Type B pancreatic cell (in vitro differentiated cells): ENCODE measurements around the gene RCBTB1. TPM values are rescaled to one million over a fixed set of nuclear protein-coding genes. Genes with fewer than 3 reads are reported as not detected.
A peak's percentile ranks its signal among the peaks of the same experiment; 100 is the strongest.
"Not testable (repeated sequence)": the region's sequence is repeated elsewhere in the genome, so short reads cannot be mapped to it uniquely, and the experiment has no call there.

Source experiments
- DNase-seq: peaks from one replicate; pipeline ENCODE4 v3.0.0; 2021; ENCODE audit warnings: mixed read lengths; ENCODE audit not compliant: unreplicated experiment; ENCODE audit errors: extremely low spot score
- H3K27ac Mint-ChIP-seq: 2 replicates; pipeline ENCODE4 v1.8.0; 2021; ENCODE audit warnings: mild to moderate bottlenecking, mixed read lengths
- H3K27me3 Mint-ChIP-seq: 2 replicates; pipeline ENCODE4 v1.8.0; 2021; ENCODE audit warnings: mixed read lengths
- H3K36me3 Mint-ChIP-seq: 2 replicates; pipeline ENCODE4 v1.8.0; 2021; ENCODE audit warnings: mixed read lengths
- H3K4me1 Mint-ChIP-seq: one replicate; pipeline ENCODE4 v1.8.0; 2021; ENCODE audit warnings: mixed read lengths; ENCODE audit not compliant: unreplicated experiment
- H3K4me3 Mint-ChIP-seq: 2 replicates; pipeline ENCODE4 v1.8.0; 2021; ENCODE audit warnings: mild to moderate bottlenecking, mixed read lengths
- H3K9me3 Mint-ChIP-seq: 2 replicates; pipeline ENCODE4 v1.8.0; 2021; ENCODE audit warnings: mixed read lengths
- CTCF ChIP-seq: fragments of 200-600 bp; sonication (generic); conservative IDR thresholded peaks from 2 replicates; pipeline ENCODE4 v1.5.0; 2021; ENCODE audit warnings: antibody characterized with exemption, mild to moderate bottlenecking
- total RNA-seq: library from RNA; stranded (reverse); gene quantifications from 2 replicates; pipeline ENCODE4 v1.2.1, GENCODE V29; 2021; ENCODE audit warnings: low replicate concordance

Gene RCBTB1
- total RNA-seq, 1 donor from 2014 or later: 30.7 TPM

DNA sequence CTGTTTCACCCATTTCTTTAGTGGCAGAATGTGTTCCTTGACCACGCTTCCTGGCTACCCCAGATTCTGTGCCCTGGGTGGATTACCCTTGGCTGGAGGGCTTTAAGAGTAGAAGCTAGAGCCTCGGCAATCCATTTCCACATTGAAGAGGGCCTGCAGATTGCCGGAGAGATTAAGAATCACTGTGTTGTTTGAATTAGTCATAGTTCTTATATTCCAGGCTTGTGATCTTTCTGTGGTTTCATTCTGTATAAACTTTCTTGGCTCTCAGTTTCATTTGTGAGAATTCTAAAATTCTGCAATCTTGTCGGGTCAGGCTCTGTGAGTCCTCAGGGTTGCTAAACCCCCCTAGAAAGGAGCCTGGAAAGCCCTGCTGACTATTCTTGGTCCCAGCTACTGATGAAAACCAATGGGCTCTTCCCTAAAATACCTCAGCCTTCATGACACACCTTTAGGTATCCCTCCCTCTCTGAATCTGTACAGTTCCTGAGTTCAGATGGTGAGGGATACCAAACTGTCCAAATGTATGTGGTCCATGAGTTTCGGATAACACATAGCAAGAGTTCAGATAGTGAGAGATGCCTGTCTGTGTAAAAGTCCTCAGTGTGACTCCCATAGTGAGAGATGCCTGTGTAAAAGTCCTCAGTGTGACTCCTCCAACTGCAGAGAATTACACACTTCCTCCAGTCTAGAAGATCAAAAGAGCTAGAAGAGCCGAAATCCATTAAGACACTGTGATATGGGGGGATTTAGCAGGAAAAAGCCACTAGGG lies 85.3 kb downstream of the RCBTB1 start:
- Mint-ChIP-seq H3K27ac (no peak overlapping the region), H3K9me3 (no peaks in the 10 kb centered on the region), H3K4me1 (no peaks in the 10 kb centered on the region), H3K36me3 (no peaks in the 10 kb centered on the region), H3K4me3 (no peak overlapping the region), H3K27me3 (no peaks in the 10 kb centered on the region)
- DNase-seq: no peak
- TF ChIP-seq CTCF: no peak

GRCh38 chr13:49498206-49498605 lies 87.2 kb downstream of the RCBTB1 start:
- DNase-seq: no peak
- Mint-ChIP-seq H3K4me3 (no peak overlapping the region), H3K9me3 (no peaks in the 10 kb centered on the region), H3K4me1 (no peaks in the 10 kb centered on the region), H3K36me3 (peaks cover 4% of the 10 kb centered on the region), H3K27ac (no peak overlapping the region), H3K27me3 (no peaks in the 10 kb centered on the region)
- no peak for TF ChIP-seq CTCF

GRCh38 chr13:49497272-49497671 lies 88.1 kb downstream of the RCBTB1 start:
- DNase-seq: no peak
- peak overlapping the region; percentile 57 for H3K27ac Mint-ChIP-seq
- TF ChIP-seq CTCF: no peak
- H3K36me3 Mint-ChIP-seq: peaks cover 4% of the 10 kb centered on the region
- no peaks in the 10 kb centered on the region for H3K9me3 Mint-ChIP-seq
- H3K4me3 Mint-ChIP-seq: peak overlapping the region; percentile 71
- no peaks in the 10 kb centered on the region for H3K27me3 Mint-ChIP-seq
- H3K4me1 Mint-ChIP-seq: no peaks in the 10 kb centered on the region

DNA sequence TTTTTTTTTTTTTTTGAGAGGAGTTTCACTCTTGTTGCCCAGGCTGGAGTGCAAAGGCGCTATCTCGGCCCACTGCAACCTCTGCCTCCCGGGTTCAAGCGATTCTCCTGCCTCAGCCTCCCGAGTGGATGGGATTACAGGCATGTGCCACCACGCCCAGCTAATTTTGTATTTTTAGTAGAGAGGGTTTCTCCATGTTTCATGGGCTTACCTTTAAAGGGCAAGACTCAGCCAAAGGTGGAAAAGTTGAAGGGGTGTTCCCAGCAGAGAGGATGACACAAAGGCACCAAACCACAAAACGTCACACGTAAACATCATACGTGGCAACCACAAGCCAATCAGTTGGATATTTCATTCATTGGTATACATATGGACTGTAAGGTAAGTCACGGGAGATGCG lies 88.5 kb downstream of the RCBTB1 start:
- not testable (repeated sequence) for H3K9me3 Mint-ChIP-seq, DNase-seq, H3K4me1 Mint-ChIP-seq, H3K27me3 Mint-ChIP-seq, H3K36me3 Mint-ChIP-seq
- Mint-ChIP-seq H3K4me3 (peak overlapping the region; percentile 71), H3K27ac (peak overlapping the region; percentile 91)

DNA sequence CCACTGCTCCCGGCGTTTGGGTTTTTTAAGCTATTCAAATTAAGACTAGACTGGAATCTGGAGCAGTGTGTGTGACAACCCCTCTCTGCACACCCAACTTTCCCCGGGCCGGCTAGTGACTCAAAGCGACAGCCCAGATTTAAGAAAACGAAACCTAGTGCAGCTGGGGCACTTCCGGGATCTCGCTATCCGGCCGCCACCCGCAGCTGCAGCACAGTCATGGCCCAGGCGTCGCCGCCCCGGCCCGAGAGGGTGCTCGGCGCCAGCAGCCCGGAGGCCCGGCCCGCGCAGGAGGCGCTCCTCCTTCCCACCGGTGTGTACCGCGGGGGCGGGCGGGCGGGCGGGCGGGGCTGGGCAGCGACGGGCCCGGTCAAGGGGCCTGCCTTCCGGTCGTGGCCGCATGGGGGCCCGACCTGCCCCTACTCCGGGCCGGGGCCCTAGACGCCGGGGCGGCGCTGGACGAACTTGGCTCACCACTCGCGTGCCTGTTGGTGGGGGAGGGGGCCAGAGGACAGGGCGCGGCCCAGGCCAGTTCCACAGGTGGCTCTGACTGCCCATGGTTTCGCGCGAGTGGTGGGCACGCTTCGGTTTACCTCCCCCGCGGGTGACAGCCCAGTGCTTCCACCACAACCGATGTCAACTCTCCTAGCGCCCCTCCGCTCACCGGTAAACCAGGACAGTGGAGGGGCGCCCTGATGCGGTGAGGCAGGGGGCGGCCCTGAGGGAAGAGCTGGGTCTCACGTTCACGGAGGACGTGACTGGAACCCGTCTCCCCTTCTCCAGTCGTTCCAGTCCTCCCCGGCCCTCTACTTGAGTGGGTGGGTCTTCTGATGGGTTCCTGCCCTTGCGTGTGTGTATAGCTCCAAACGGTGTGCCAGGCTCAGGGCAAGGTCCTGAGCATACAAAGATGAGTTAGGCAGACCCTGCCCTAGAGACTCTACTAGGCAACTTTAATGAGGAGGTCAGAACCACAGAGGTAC lies 89.3 kb downstream of the RCBTB1 start, which contains the start of gene PHF11:
Gene PHF11, plus strand, starts transcription at position 171 of the 980 bp plus-strand sequence. Its CDS starts 49 bp downstream, at position 220.
- Mint-ChIP-seq H3K4me3 (peak within 1 kb of the TSS; percentile 92), H3K27ac (peak within 1 kb of the TSS; percentile 95), H3K27me3 (no peaks in the 10 kb centered on the region), H3K36me3 (peaks cover 7% of the 10 kb centered on the region), H3K9me3 (no peaks in the 10 kb centered on the region), H3K4me1 (no peaks in the 10 kb centered on the region)
- TF ChIP-seq CTCF: peak; percentile 56
- peak; percentile 75 for DNase-seq
